Upper lobe of left lung (tissue), 6 donors: ENCODE data around the gene TBX4. TPM values are rescaled to one million over a fixed set of nuclear protein-coding genes. Genes with fewer than 3 reads are reported as not detected.
A peak's percentile ranks its signal among the peaks of the same experiment; 100 is the strongest.

Source experiments
- ATAC-seq, 2 donors: fragments of 200-7000 bp; cut with Tn5 transposase; one replicate each; pipeline ENCODE4 v1.9.1; 2022; ENCODE audit warnings: mild to moderate bottlenecking in 2 of 2, moderate library complexity in 2 of 2; ENCODE audit not compliant: low FRiP score in 2 of 2
- DNase-seq, 2 donors: peaks; one replicate each; pipeline ENCODE4 v3.0.0-alpha.2; 2019 to 2020
- H3K27ac ChIP-seq, 4 donors: fragments of 200-600 bp; sonication (generic); one replicate each; pipeline ENCODE4 v1.5.1; 2016 to 2019
- H3K27me3 ChIP-seq, 4 donors: fragments of 200-600 bp; sonication (generic); one replicate each; pipeline ENCODE4 v1.5.1; 2017 to 2019
- H3K36me3 ChIP-seq, 4 donors: fragments of 200-600 bp; sonication (generic); one replicate each; pipeline ENCODE4 v1.5.1; 2016 to 2019
- H3K4me1 ChIP-seq, 4 donors: fragments of 200-600 bp; sonication (generic); one replicate each; pipeline ENCODE4 v1.5.1; 2018 to 2019
- H3K4me3 ChIP-seq, 4 donors: fragments of 200-600 bp; sonication (generic); one replicate each; pipeline ENCODE4 v1.5.1; 2017 to 2019; ENCODE audit warnings: mild to moderate bottlenecking in 2 of 4, moderate library complexity in 1 of 4
- H3K9me3 ChIP-seq, 4 donors: fragments of 200-600 bp; sonication (generic); one replicate each; pipeline ENCODE4 v1.5.1; 2018 to 2019
- CTCF ChIP-seq, 6 experiments: fragments of 450-650 bp in 4 of 6; fragments of 200-600 bp in 2 of 6; sonication (generic) in 2 of 6; IDR thresholded peaks; one replicate each; pipeline ENCODE4 v1.5.1; 2016 to 2019; ENCODE audit warnings: antibody characterized with exemption in 6 of 6
- EP300 ChIP-seq, 4 donors: sonication (generic); formaldehyde crosslinking; IDR thresholded peaks; one replicate each; pipeline ENCODE4 v1.5.1; 2017; ENCODE audit warnings: antibody characterized with exemption in 4 of 4, control low read depth in 2 of 4
- POLR2A ChIP-seq, 4 donors: fragments of 450-650 bp; IDR thresholded peaks; one replicate each; pipeline ENCODE4 v1.5.1; 2016 to 2017; ENCODE audit warnings: antibody characterized with exemption in 4 of 4, mild to moderate bottlenecking in 2 of 4
- POLR2AphosphoS5 ChIP-seq, 2 donors: sonication (generic); formaldehyde crosslinking; IDR thresholded peaks; one replicate each; pipeline ENCODE4 v1.5.1; 2017; ENCODE audit warnings: antibody characterized with exemption in 2 of 2
- WGBS, 2 donors: methylation state at CpG; one replicate each; pipeline ENCODE4 v1.1.5; 2017 to 2018; 5-methylcytosine and 5-hydroxymethylcytosine counted together
- total RNA-seq, 6 donors: library from RNA; depleted of rRNA in 4 of 6; stranded (reverse); fragments of >200 nt in 4 of 6; gene quantifications; one replicate each; pipeline versions ENCODE4 v1.1.0 to v1.2.1, GENCODE V29; 2016 to 2021
- donor health status: DM: no; HTN: no; CAD: no; lungs with moderate emphysema.
- donor health status: DM: no; HTN: yes; CAD: no; lungs with severe emphysema.

TBX4 gene
- total RNA-seq, 6 donors from 2014 or later = 10.2 to 69.1 (median 22.7) TPM

- peak overlapping the region; percentile 90 to 97 (median 92) for H3K27ac ChIP-seq
- H3K4me3 ChIP-seq = peak overlapping the region in 2 of 4 donors; percentile 18 to 19
Observed at GRCh38 chr17:61416540-61417363, 35.5 kb upstream of the TBX4 start.

GRCh38 chr17:61418449-61418848 lies 33.8 kb upstream of the TBX4 start:
- TF ChIP-seq CTCF (IDR thresholded peaks at IDR 0.05) = no peak
- no peak for TF ChIP-seq POLR2A (IDR thresholded peaks at IDR 0.05)
- no peak for TF ChIP-seq POLR2AphosphoS5 (IDR thresholded peaks at IDR 0.05)
- no peak for TF ChIP-seq EP300 (IDR thresholded peaks at IDR 0.05)
- no peaks in the 10 kb centered on the region for H3K27me3 ChIP-seq
- 69 to 88% methylated on average over 2 of the region's 2 CpGs for WGBS, 2 donors
- DNase-seq = no peak
- H3K4me3 ChIP-seq = no peak overlapping the region
- ATAC-seq = no peak
- H3K9me3 ChIP-seq = no peaks in the 10 kb centered on the region
- H3K4me1 ChIP-seq = peaks cover 26 to 38% (median 36%) of the 10 kb centered on the region in 4 donors
- H3K27ac ChIP-seq = peak overlapping the region in 2 of 4 donors; percentile 91 to 93
- no peaks in the 10 kb centered on the region for H3K36me3 ChIP-seq

More at GRCh38 chr17:61416540-61417363, 35.5 kb upstream of the TBX4 start:
- Histone ChIP-seq H3K4me1 (peaks cover 34 to 55% (median 38%) of the 10 kb centered on the region in 4 donors), H3K9me3 (no peaks in the 10 kb centered on the region), H3K27me3 (peaks cover 0 to 8% (median 0%) of the 10 kb centered on the region in 4 donors), H3K36me3 (no peaks in the 10 kb centered on the region)
- WGBS, 2 donors = 25 to 69% methylated on average over 8 to 42 of the region's 43 CpGs
- peak; percentile 81 to 93 for DNase-seq
- TF ChIP-seq CTCF (IDR thresholded peaks at IDR 0.05) (peak; percentile 88 to 97 (median 94)), POLR2AphosphoS5 (IDR thresholded peaks at IDR 0.05) (peak in 1 of 2 donors; percentile 62), EP300 (IDR thresholded peaks at IDR 0.05) (no peak), POLR2A (IDR thresholded peaks at IDR 0.05) (peak in 1 of 4 donors; percentile 34)
- peak; percentile 80 to 86 for ATAC-seq

GRCh38 chr17:61419496-61420046 lies 32.7 kb upstream of the TBX4 start:
- TF ChIP-seq POLR2AphosphoS5 (IDR thresholded peaks at IDR 0.05) = no peak
- no peak for TF ChIP-seq CTCF (IDR thresholded peaks at IDR 0.05)
- TF ChIP-seq EP300 (IDR thresholded peaks at IDR 0.05) = no peak
- no peak for TF ChIP-seq POLR2A (IDR thresholded peaks at IDR 0.05)
- Histone ChIP-seq H3K9me3 (no peaks in the 10 kb centered on the region), H3K4me1 (peaks cover 19 to 27% (median 26%) of the 10 kb centered on the region in 4 donors), H3K27ac (peak overlapping the region in 3 of 4 donors; percentile 37 to 91 (median 45)), H3K27me3 (no peaks in the 10 kb centered on the region), H3K36me3 (no peaks in the 10 kb centered on the region), H3K4me3 (no peak overlapping the region)
- WGBS, 2 donors = 81 to 82% methylated on average over 7 to 8 of the region's 8 CpGs
- ATAC-seq = no peak
- DNase-seq = no peak

- TF ChIP-seq CTCF (IDR thresholded peaks at IDR 0.05) (no peak), POLR2A (IDR thresholded peaks at IDR 0.05) (no peak), POLR2AphosphoS5 (IDR thresholded peaks at IDR 0.05) (no peak), EP300 (IDR thresholded peaks at IDR 0.05) (no peak)
- H3K4me1 ChIP-seq = peaks cover 16 to 22% (median 21%) of the 10 kb centered on the region in 4 donors
- DNase-seq (no peak), ATAC-seq (no peak)
- H3K27ac ChIP-seq = peak overlapping the region in 3 of 4 donors; percentile 37 to 91 (median 45)
- H3K27me3 ChIP-seq = no peaks in the 10 kb centered on the region
- H3K4me3 ChIP-seq = no peak overlapping the region
- no peaks in the 10 kb centered on the region for H3K36me3 ChIP-seq
- 56 to 67% methylated on average over 4 of the region's 4 CpGs for whole genome bisulfite sequencing, 2 donors
- no peaks in the 10 kb centered on the region for H3K9me3 ChIP-seq
Observed at GRCh38 chr17:61420052-61420451, 32.2 kb upstream of the TBX4 start.
